HG03354 (cell line): Measurements from ENCODE around the gene TPCN2.

Experiments
- ATAC-seq: cut with Tn5 transposase; IDR thresholded peaks from one replicate; pipeline ENCODE4 v1.9.1; 2021; ENCODE audit warnings: mild to moderate bottlenecking; ENCODE audit not compliant: unreplicated experiment, poor library complexity, severe bottlenecking

The TPCN2 gene

GRCh38 chr11:69155302-69156234 is 106.8 kb downstream of the TPCN2 start, which contains the start of gene SMIM38:
SMIM38 (plus strand) TSS chr11:69155935; CDS start chr11:69157847, 1,912 bp downstream.
- no peak for ATAC-seq

GRCh38 chr11:69156235-69156639 is 107.5 kb downstream of the TPCN2 start:
- ATAC-seq, result no peak

GRCh38 chr11:69156673-69157155 is 108.0 kb downstream of the TPCN2 start:
- no peak for ATAC-seq

GRCh38 chr11:69157156-69157821 is 108.6 kb downstream of the TPCN2 start:
- ATAC-seq, result no peak

GRCh38 chr11:69157822-69158231 is 109.1 kb downstream of the TPCN2 start:
- ATAC-seq, result no peak

GRCh38 chr11:69158301-69159149 is 109.8 kb downstream of the TPCN2 start:
- ATAC-seq, result no peak

- no peak for ATAC-seq
These were observed 110.6 kb downstream of the TPCN2 start for GRCh38 chr11:69159150-69159852.

GRCh38 chr11:69160296-69161116 is 111.8 kb downstream of the TPCN2 start:
- ATAC-seq, result no peak

GRCh38 chr11:69161117-69161407 is 112.3 kb downstream of the TPCN2 start:
- ATAC-seq, result no peak

GRCh38 chr11:69162505-69162904 is 113.8 kb downstream of the TPCN2 start:
- no peak for ATAC-seq

GRCh38 chr11:69163842-69164241 is 115.1 kb downstream of the TPCN2 start:
- ATAC-seq, result no peak

- ATAC-seq, result no peak
These were observed 116.1 kb downstream of the TPCN2 start for GRCh38 chr11:69164824-69165223.

GRCh38 chr11:69165775-69166174 is 117.0 kb downstream of the TPCN2 start:
- no peak for ATAC-seq

GRCh38 chr11:69166218-69167115 is 117.7 kb downstream of the TPCN2 start:
- ATAC-seq, result peak; percentile 95

GRCh38 chr11:69167130-69167915 is 118.6 kb downstream of the TPCN2 start:
- ATAC-seq, result no peak

GRCh38 chr11:69167916-69168691 is 119.4 kb downstream of the TPCN2 start:
- ATAC-seq, result no peak
